Neural cell (in vitro differentiated cells): ENCODE data around the gene GINS2.

Experiments used
- EP300 ChIP-seq: fragments of 450-650 bp; conservative IDR thresholded peaks from 2 replicates; pipeline ENCODE4 v1.6.1; 2014; ENCODE audit warnings: antibody characterized with exemption, mild to moderate bottlenecking, moderate library complexity; ENCODE audit not compliant: poor library complexity, severe bottlenecking
- MXI1 ChIP-seq: fragments of 450-650 bp; conservative IDR thresholded peaks from 2 replicates; pipeline ENCODE4 v1.6.1; 2014; ENCODE audit warnings: antibody characterized with exemption, mild to moderate bottlenecking; ENCODE audit not compliant: poor library complexity, severe bottlenecking
- POLR2AphosphoS5 ChIP-seq: IDR thresholded peaks from 2 replicates; pipeline ENCODE4 v1.6.1; 2012
- RAD21 ChIP-seq: fragments of 450-650 bp; conservative IDR thresholded peaks from 2 replicates; pipeline ENCODE4 v1.6.1; 2014; ENCODE audit warnings: antibody characterized with exemption, mild to moderate bottlenecking, moderate library complexity
- SMC3 ChIP-seq: fragments of 450-650 bp; conservative IDR thresholded peaks from 2 replicates; pipeline ENCODE4 v1.6.1; 2014; ENCODE audit warnings: antibody characterized with exemption, mild to moderate bottlenecking, moderate library complexity; ENCODE audit not compliant: poor library complexity
- TAF1 ChIP-seq: IDR thresholded peaks from 2 replicates; pipeline ENCODE4 v1.6.1; 2012; ENCODE audit warnings: low read depth
- TF ChIP-seq, protein P1 (sequence below): fragments of 450-650 bp; IDR thresholded peaks from 2 replicates; pipeline ENCODE4 v1.5.1; 2014; ENCODE audit warnings: antibody characterized with exemption, mild to moderate bottlenecking, moderate library complexity; ENCODE audit not compliant: poor library complexity, severe bottlenecking

DNA sequence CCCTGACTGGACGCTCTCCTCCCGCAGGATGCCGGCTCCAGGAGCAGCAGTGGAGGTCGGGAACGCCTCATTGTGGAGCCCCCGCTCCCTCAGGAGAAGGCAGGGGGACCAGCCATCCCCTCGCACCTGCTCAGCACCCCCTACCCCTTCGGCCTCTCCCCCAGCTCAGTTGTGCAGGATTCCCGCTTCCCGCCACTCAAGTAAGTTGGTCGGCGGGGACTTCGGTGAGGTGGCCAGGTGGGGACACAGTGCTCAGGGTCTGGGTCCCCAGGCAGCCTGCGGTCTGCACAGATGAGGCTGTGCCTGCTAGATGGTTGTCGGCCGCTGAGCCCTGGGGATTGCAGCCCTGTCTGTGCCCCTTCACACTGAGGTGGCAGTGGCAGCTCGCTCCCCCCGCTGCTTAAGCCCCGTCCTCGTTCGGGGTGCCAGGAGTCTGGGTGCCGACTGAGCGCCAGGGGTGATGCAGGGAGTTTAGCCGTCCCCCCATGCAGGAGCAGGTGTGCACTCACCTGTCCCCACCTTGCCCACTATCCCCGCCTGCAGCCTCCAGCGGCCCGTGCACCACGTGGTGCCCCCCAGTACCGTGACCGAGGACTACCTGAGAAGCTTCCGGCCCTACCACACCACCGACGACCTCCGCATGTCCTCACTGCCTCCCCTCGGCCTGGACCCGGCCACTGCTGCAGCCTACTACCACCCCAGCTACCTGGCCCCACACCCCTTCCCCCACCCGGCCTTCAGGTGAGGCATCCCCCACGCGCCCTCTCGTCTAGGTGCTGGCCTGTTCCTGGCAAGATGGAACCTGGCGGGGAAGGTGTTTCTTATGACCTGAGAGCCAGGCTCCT is 34.3 kb downstream of the GINS2 start:
- TF ChIP-seq, protein P1, sequence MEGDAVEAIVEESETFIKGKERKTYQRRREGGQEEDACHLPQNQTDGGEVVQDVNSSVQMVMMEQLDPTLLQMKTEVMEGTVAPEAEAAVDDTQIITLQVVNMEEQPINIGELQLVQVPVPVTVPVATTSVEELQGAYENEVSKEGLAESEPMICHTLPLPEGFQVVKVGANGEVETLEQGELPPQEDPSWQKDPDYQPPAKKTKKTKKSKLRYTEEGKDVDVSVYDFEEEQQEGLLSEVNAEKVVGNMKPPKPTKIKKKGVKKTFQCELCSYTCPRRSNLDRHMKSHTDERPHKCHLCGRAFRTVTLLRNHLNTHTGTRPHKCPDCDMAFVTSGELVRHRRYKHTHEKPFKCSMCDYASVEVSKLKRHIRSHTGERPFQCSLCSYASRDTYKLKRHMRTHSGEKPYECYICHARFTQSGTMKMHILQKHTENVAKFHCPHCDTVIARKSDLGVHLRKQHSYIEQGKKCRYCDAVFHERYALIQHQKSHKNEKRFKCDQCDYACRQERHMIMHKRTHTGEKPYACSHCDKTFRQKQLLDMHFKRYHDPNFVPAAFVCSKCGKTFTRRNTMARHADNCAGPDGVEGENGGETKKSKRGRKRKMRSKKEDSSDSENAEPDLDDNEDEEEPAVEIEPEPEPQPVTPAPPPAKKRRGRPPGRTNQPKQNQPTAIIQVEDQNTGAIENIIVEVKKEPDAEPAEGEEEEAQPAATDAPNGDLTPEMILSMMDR, result no peak
- no peak for TF ChIP-seq RAD21
- TF ChIP-seq POLR2AphosphoS5, result no peak
- TF ChIP-seq EP300, result no peak
- TF ChIP-seq TAF1, result no peak
- no peak for TF ChIP-seq MXI1
- TF ChIP-seq SMC3, result no peak
